ENCODE results near the gene AHSG. TPM values are rescaled to one million over a fixed set of nuclear protein-coding genes. Genes with fewer than 3 reads are reported as not detected.

The AHSG gene
- total RNA-seq, 2 donors from 2014 or later: not detected

GRCh38 chr3:186646106-186646505 is 33.2 kb downstream of the AHSG start:
- WGBS: 97% methylated on average over 4 of the region's 4 CpGs
- H3K36me3 ChIP-seq: no peaks in the 10 kb centered on the region
- H3K27me3 ChIP-seq (replicated peaks; ENCODE audit: insufficient read depth): no peaks in the 10 kb centered on the region
- no peak overlapping the region for H3K27ac ChIP-seq
- TF ChIP-seq POLR2AphosphoS5 (IDR thresholded peaks at IDR 0.05) (no peak), CTCF (IDR thresholded peaks at IDR 0.05) (no peak), POLR2A (IDR thresholded peaks at IDR 0.05) (no peak)
- no peak overlapping the region for H3K4me3 ChIP-seq
- no peaks in the 10 kb centered on the region for H3K4me1 ChIP-seq (replicated peaks)
- H3K9me3 ChIP-seq: no peaks in the 10 kb centered on the region
- intact Hi-C loops (cut with DNase I): no loop called here
- no peak for DNase-seq (ENCODE audit: low spot score)

- Histone ChIP-seq H3K27ac (no peak overlapping the region), H3K27me3 (replicated peaks; ENCODE audit: insufficient read depth) (no peaks in the 10 kb centered on the region), H3K4me1 (replicated peaks) (no peaks in the 10 kb centered on the region), H3K4me3 (no peak overlapping the region), H3K9me3 (no peaks in the 10 kb centered on the region), H3K36me3 (no peaks in the 10 kb centered on the region)
- intact Hi-C loops (cut with DNase I): no loop called here
- WGBS: 76% methylated on average over 1 of the region's 1 CpG
- DNase-seq (ENCODE audit: low spot score): no peak
- TF ChIP-seq CTCF (IDR thresholded peaks at IDR 0.05): no peak
- TF ChIP-seq POLR2A (IDR thresholded peaks at IDR 0.05): no peak
- TF ChIP-seq POLR2AphosphoS5 (IDR thresholded peaks at IDR 0.05): no peak
Measured at GRCh38 chr3:186646841-186647240, 34.0 kb downstream of the AHSG start.

GRCh38 chr3:186648851-186649250 is 36.0 kb downstream of the AHSG start:
- intact Hi-C loops (cut with DNase I): no loop called here
- Histone ChIP-seq H3K9me3 (no peaks in the 10 kb centered on the region), H3K27me3 (replicated peaks; ENCODE audit: insufficient read depth) (no peaks in the 10 kb centered on the region), H3K4me3 (no peak overlapping the region), H3K36me3 (no peaks in the 10 kb centered on the region), H3K4me1 (replicated peaks) (no peaks in the 10 kb centered on the region), H3K27ac (no peak overlapping the region)
- TF ChIP-seq CTCF (IDR thresholded peaks at IDR 0.05): no peak
- TF ChIP-seq POLR2A (IDR thresholded peaks at IDR 0.05): no peak
- TF ChIP-seq POLR2AphosphoS5 (IDR thresholded peaks at IDR 0.05): no peak
- 82% methylated on average over 1 of the region's 1 CpG for WGBS
- no peak for DNase-seq (ENCODE audit: low spot score)

GRCh38 chr3:186651678-186652215 is 38.9 kb downstream of the AHSG start:
- Histone ChIP-seq H3K27me3 (replicated peaks; ENCODE audit: insufficient read depth) (no peaks in the 10 kb centered on the region), H3K36me3 (no peaks in the 10 kb centered on the region), H3K4me1 (replicated peaks) (no peaks in the 10 kb centered on the region), H3K4me3 (no peak overlapping the region), H3K9me3 (no peaks in the 10 kb centered on the region), H3K27ac (no peak overlapping the region)
- TF ChIP-seq CTCF (IDR thresholded peaks at IDR 0.05) (no peak), POLR2A (IDR thresholded peaks at IDR 0.05) (no peak), POLR2AphosphoS5 (IDR thresholded peaks at IDR 0.05) (no peak)
- DNase-seq (ENCODE audit: low spot score): no peak
- intact Hi-C loops (cut with DNase I): no loop called here
- 84% methylated on average over 3 of the region's 3 CpGs for WGBS

GRCh38 chr3:186653080-186653707 is 40.3 kb downstream of the AHSG start:
- WGBS: 79% methylated on average over 7 of the region's 7 CpGs
- intact Hi-C loops (cut with DNase I): no loop called here

More at GRCh38 chr3:186653080-186653707, 40.3 kb downstream of the AHSG start:
- Histone ChIP-seq H3K27me3 (replicated peaks; ENCODE audit: insufficient read depth) (no peaks in the 10 kb centered on the region), H3K27ac (no peak overlapping the region), H3K36me3 (no peaks in the 10 kb centered on the region), H3K4me3 (no peak overlapping the region), H3K9me3 (no peaks in the 10 kb centered on the region), H3K4me1 (replicated peaks) (no peaks in the 10 kb centered on the region)
- TF ChIP-seq POLR2A (IDR thresholded peaks at IDR 0.05) (no peak), CTCF (IDR thresholded peaks at IDR 0.05) (no peak), POLR2AphosphoS5 (IDR thresholded peaks at IDR 0.05) (no peak)
- DNase-seq (ENCODE audit: low spot score): no peak

All from prostate gland (tissue), 2 donors.